OCI-LY1 (cell line): ENCODE measurements around the gene AHCYL1.

Experiments
- EZH2 ChIP-seq: fragments of 200-600 bp; sonication (generic), shearing (Covaris generic); IDR thresholded peaks from 2 replicates; pipeline ENCODE4 v1.8.0; 2017; ENCODE audit warnings: borderline replicate concordance, mixed run types, mild to moderate bottlenecking, antibody characterized with exemption, low read length, moderate library complexity, mixed read lengths
- TF ChIP-seq, protein P1 (sequence below): fragments of 200-600 bp; sonication (generic), shearing (Covaris generic); IDR thresholded peaks from 2 replicates; pipeline ENCODE4 v1.5.1; 2017; ENCODE audit warnings: mild to moderate bottlenecking, antibody characterized with exemption, low read length, moderate library complexity, mixed read lengths

- TF ChIP-seq, protein P1, sequence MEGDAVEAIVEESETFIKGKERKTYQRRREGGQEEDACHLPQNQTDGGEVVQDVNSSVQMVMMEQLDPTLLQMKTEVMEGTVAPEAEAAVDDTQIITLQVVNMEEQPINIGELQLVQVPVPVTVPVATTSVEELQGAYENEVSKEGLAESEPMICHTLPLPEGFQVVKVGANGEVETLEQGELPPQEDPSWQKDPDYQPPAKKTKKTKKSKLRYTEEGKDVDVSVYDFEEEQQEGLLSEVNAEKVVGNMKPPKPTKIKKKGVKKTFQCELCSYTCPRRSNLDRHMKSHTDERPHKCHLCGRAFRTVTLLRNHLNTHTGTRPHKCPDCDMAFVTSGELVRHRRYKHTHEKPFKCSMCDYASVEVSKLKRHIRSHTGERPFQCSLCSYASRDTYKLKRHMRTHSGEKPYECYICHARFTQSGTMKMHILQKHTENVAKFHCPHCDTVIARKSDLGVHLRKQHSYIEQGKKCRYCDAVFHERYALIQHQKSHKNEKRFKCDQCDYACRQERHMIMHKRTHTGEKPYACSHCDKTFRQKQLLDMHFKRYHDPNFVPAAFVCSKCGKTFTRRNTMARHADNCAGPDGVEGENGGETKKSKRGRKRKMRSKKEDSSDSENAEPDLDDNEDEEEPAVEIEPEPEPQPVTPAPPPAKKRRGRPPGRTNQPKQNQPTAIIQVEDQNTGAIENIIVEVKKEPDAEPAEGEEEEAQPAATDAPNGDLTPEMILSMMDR, result no peak
- no peak for TF ChIP-seq EZH2
These were observed 5.1 kb downstream of the AHCYL1 start for GRCh38 chr1:109989506-109990301.
